ENCODE measurements around the gene NET1.

GRCh38 chr10:5458425-5458824 is 46.1 kb downstream of the NET1 start:
- TF ChIP-seq CTCF (IDR thresholded peaks at IDR 0.05; ENCODE audit: low read length) (no peak), EZH2 (IDR thresholded peaks at IDR 0.05; ENCODE audit: borderline replicate concordance, low read length) (no peak)

All from OCI-LY1 (cell line).